Activated CD4-positive, alpha-beta T cell treated with anti-CD3 and anti-CD28 coated beads, Interleukin-2, amount 50 U/mL, for 1 hour (primary cell): ENCODE data around the gene UTP4.

Source experiments
- DNase-seq: peaks from one replicate; pipeline ENCODE4 v3.0.0-alpha.2; 2020

Gene UTP4

GRCh38 chr16:69132424-69133252 is at the start of gene UTP4, which contains the start of gene CHTF8:
UTP4 (plus strand) TSS chr16:69132649; CDS start chr16:69133460, 811 bp downstream.
CHTF8 (minus strand) TSS chr16:69132588; CDS start chr16:69121458, 11,130 bp downstream.
- DNase-seq, result peak; percentile 83

- DNase-seq, result no peak
Measured at GRCh38 chr16:69083306-69083941, 49.0 kb upstream of the UTP4 start.

- no peak for DNase-seq
Measured at GRCh38 chr16:69084289-69084688, 48.2 kb upstream of the UTP4 start.

GRCh38 chr16:69085032-69085695 is 47.3 kb upstream of the UTP4 start:
- DNase-seq, result no peak

GRCh38 chr16:69087161-69087581 is 45.3 kb upstream of the UTP4 start:
- no peak for DNase-seq

- DNase-seq, result no peak
Measured at GRCh38 chr16:69088684-69089083, 43.8 kb upstream of the UTP4 start.

- DNase-seq, result no peak
Measured at GRCh38 chr16:69089091-69089910, 43.1 kb upstream of the UTP4 start.

GRCh38 chr16:69093974-69094373 is 38.5 kb upstream of the UTP4 start:
- DNase-seq, result no peak

- DNase-seq, result no peak
Measured at GRCh38 chr16:69094501-69094900, 37.9 kb upstream of the UTP4 start.

- no peak for DNase-seq
Measured at GRCh38 chr16:69095193-69095592, 37.3 kb upstream of the UTP4 start.

- no peak for DNase-seq
Measured at GRCh38 chr16:69100071-69100691, 32.3 kb upstream of the UTP4 start.

GRCh38 chr16:69105501-69106361 is 26.7 kb upstream of the UTP4 start, which contains the start of gene HAS3:
HAS3 (plus strand) TSS chr16:69105653; CDS start chr16:69109396, 3,743 bp downstream.
- DNase-seq, result peak; percentile 17

- no peak for DNase-seq
Measured at GRCh38 chr16:69106491-69107315, 25.7 kb upstream of the UTP4 start.

- DNase-seq, result no peak
Measured at GRCh38 chr16:69107316-69107962, 25.0 kb upstream of the UTP4 start.

GRCh38 chr16:69108064-69108904 is 24.2 kb upstream of the UTP4 start:
- no peak for DNase-seq

GRCh38 chr16:69108905-69109252 is 23.6 kb upstream of the UTP4 start:
- DNase-seq, result no peak

- DNase-seq, result no peak
Measured at GRCh38 chr16:69109486-69110270, 22.8 kb upstream of the UTP4 start.

GRCh38 chr16:69110406-69110805 is 22.0 kb upstream of the UTP4 start:
- no peak for DNase-seq
